Heart left ventricle (tissue), 16 donors: ENCODE measurements around the gene MYMK. TPM values are rescaled to one million over a fixed set of nuclear protein-coding genes. Genes with fewer than 3 reads are reported as not detected.

Experiments used
- ATAC-seq, 4 donors: fragments of 200-7000 bp; cut with Tn5 transposase; one replicate each; pipeline ENCODE4 v1.9.1; 2020 to 2022; ENCODE audit warnings: moderate library complexity in 4 of 4, mild to moderate bottlenecking in 3 of 4, moderate number of reproducible peaks in 1 of 4
- DNase-seq, 5 donors: peaks; one replicate each; pipeline ENCODE4 v3.0.0-alpha.2; 2020
- H3K27ac ChIP-seq, 12 donors: fragments of 200-600 bp; sonication (generic) in 4 of 12; one replicate each; pipeline versions ENCODE4 v1.5.0 to v1.8.0; 2016 to 2022; ENCODE audit warnings: mild to moderate bottlenecking in 2 of 12
- H3K27me3 ChIP-seq, 9 donors: fragments of 200-600 bp; sonication (generic) in 2 of 9; one replicate each; pipeline versions ENCODE4 v1.5.1 to v1.8.0; 2016 to 2022; ENCODE audit warnings: mild to moderate bottlenecking in 3 of 9
- H3K36me3 ChIP-seq, 9 donors: fragments of 200-600 bp; sonication (generic) in 2 of 9; one replicate each; pipeline versions ENCODE4 v1.5.0 to v1.8.0; 2018 to 2022; ENCODE audit warnings: mild to moderate bottlenecking in 2 of 9
- H3K4me1 ChIP-seq, 12 donors: fragments of 200-600 bp; sonication (generic) in 4 of 12; one replicate each; pipeline versions ENCODE4 v1.5.0 to v1.8.0; 2016 to 2022; ENCODE audit warnings: mild to moderate bottlenecking in 3 of 12
- H3K4me3 ChIP-seq, 12 donors: fragments of 200-600 bp; sonication (generic) in 4 of 12; one replicate each; pipeline versions ENCODE4 v1.5.0 to v1.8.0; 2017 to 2022; ENCODE audit warnings: mild to moderate bottlenecking in 9 of 12, moderate library complexity in 4 of 12
- H3K9me3 ChIP-seq, 12 donors: fragments of 200-600 bp; sonication (generic) in 4 of 12; one replicate each; pipeline versions ENCODE4 v1.5.0 to v1.8.0; 2016 to 2022; ENCODE audit warnings: mild to moderate bottlenecking in 1 of 12
- POLR2A ChIP-seq, 2 donors: fragments of 450-650 bp; IDR thresholded peaks; one replicate each; pipeline ENCODE4 v1.6.1; 2017; ENCODE audit warnings: antibody characterized with exemption in 2 of 2, mild to moderate bottlenecking in 2 of 2, moderate library complexity in 2 of 2
- whole genome bisulfite sequencing, 4 donors: extraction: QIAGEN DNeasy Blood & Tissue Kit in 2 of 4; methylation state at CpG; one replicate each; pipeline versions ENCODE4 v1.1.5 to v1.1.7; 2013 to 2018; 5-methylcytosine and 5-hydroxymethylcytosine counted together
- intact Hi-C, 10 donors: fragments of 100-400 bp; cut with DNase I; formaldehyde crosslinking; loops; one replicate each; pipeline versions ENCODE4 v1.11.1 to v1.14.2; 2022
- polyA plus RNA-seq, 2 donors: library from polyadenylated mRNA; stranded (reverse); fragments of 200-250 nt; gene quantifications; one replicate each; pipeline ENCODE4 v1.2.3, GENCODE V29; 2013
- total RNA-seq, 9 donors: library from RNA; depleted of rRNA in 2 of 9; stranded (reverse); fragments of >200 nt in 2 of 9; fragmentation: NEBNext Ultra II Directional in 3 of 9; extraction: Animal tissue kit (Norgen Biotek cat#: 25700) in 3 of 9; gene quantifications; one replicate each; pipeline versions ENCODE4 v1.1.0 to v1.2.4, GENCODE V29; 2016 to 2023
- TF ChIP-seq, protein P1 (sequence below), 12 donors: fragments of 200-600 bp; sonication (generic) in 4 of 12; IDR thresholded peaks; one replicate each; pipeline versions ENCODE4 v1.5.0 to v1.8.0; 2018 to 2022; ENCODE audit warnings: antibody characterized with exemption in 12 of 12, mild to moderate bottlenecking in 5 of 12
- donor health status: ischemic (EF 13 %, LVEDD 7.1; RV severe dilation, severe dysfunction).
- donor health status: healthy with polysubstance abuse.
- donor health status: DM: no; HTN: yes; CAD: no.
- donor health status: DM: no; HTN: no; CAD: no.
- donor health status: ischemic (EF 25% LVEDD 6.9; RV normal size, moderate dysfunction).
- donor health status: ischemic (EF 25% LVEDD 5.7; RV mildly dilated, moderate dysfunction).
- donor health status: healthy.
- donor health status: DM: yes; HTN: yes; CAD: no.
- donor health status: ischemic (EF 35%, LVEDD 5.7; RV mildly dilated, moderate dysfunction).
- donor health status: nonischemic (EF 11% LVEDD 7.7; RV severe dilation, severe dysfunction).
- donor health status: DM: yes; HTN: yes; CAD: no.
- donor health status: PGD.
- donor health status: ischemic (EF 29% LVEDD 5.4; RV normal size, mild dysfunction).
- donor health status: nonischemic (EF 23%, LVEDD 6.1; RV moderate dilation, normal function).

Gene MYMK
- total and polyA plus RNA-seq, 11 donors = not detected

- ATAC-seq (no peak), DNase-seq (peak in 3 of 5 donors; percentile 18 to 69 (median 22))
- H3K36me3 ChIP-seq = no peaks in the 10 kb centered on the region
- intact Hi-C loops = loop anchor here in 7 of 10 donors (2.0 to 10.0 kb wide), 9 partner anchors 63 to 463 kb away; partner anchors contain the start of genes ADAMTS13 (in 1 of the 7), MED22 (in 1 of the 7), RPL7A (in 1 of the 7) and SURF1 (in 1 of the 7)
- peaks cover 0 to 4% (median 0%) of the 10 kb centered on the region in 9 donors for H3K27me3 ChIP-seq
- H3K4me1 ChIP-seq = peaks cover 0 to 14% (median 2%) of the 10 kb centered on the region in 12 donors
- TF ChIP-seq, protein P1, sequence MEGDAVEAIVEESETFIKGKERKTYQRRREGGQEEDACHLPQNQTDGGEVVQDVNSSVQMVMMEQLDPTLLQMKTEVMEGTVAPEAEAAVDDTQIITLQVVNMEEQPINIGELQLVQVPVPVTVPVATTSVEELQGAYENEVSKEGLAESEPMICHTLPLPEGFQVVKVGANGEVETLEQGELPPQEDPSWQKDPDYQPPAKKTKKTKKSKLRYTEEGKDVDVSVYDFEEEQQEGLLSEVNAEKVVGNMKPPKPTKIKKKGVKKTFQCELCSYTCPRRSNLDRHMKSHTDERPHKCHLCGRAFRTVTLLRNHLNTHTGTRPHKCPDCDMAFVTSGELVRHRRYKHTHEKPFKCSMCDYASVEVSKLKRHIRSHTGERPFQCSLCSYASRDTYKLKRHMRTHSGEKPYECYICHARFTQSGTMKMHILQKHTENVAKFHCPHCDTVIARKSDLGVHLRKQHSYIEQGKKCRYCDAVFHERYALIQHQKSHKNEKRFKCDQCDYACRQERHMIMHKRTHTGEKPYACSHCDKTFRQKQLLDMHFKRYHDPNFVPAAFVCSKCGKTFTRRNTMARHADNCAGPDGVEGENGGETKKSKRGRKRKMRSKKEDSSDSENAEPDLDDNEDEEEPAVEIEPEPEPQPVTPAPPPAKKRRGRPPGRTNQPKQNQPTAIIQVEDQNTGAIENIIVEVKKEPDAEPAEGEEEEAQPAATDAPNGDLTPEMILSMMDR (IDR thresholded peaks at IDR 0.05) = no peak
- no peak for TF ChIP-seq POLR2A (IDR thresholded peaks at IDR 0.05)
- H3K27ac ChIP-seq = no peak overlapping the region
- WGBS, 4 donors = 69 to 72% (median 71%) methylated on average over 17 to 22 of the region's 22 CpGs
- no peak overlapping the region for H3K4me3 ChIP-seq
- H3K9me3 ChIP-seq = no peaks in the 10 kb centered on the region
Observed at GRCh38 chr9:133484671-133485437, 39.9 kb downstream of the MYMK start.

DNA sequence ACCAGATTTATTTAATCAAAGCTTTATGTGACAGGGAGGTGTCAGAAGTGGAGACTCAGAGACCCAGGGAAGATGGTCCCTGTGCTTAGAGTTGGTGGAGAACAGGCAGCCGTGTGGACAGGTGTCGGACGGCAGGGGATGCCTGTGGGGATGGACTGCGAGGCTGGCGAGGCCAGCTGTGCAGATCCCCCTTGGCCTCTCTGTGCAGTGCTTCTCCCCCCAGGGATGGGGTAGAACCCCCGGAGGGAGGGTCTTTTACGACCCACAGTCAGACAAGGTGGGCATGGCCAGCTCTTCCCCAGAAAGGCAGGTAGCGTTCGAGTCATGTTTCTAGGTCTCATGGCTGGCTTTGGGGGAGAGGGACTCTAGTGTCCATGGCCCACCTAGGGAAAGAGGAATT is 41.1 kb downstream of the MYMK start:
- DNase-seq (peak in 2 of 5 donors; percentile 9 to 33), ATAC-seq (no peak)
- no peaks in the 10 kb centered on the region for H3K9me3 ChIP-seq
- peaks cover 0 to 4% (median 0%) of the 10 kb centered on the region in 9 donors for H3K27me3 ChIP-seq
- H3K27ac ChIP-seq = no peak overlapping the region
- intact Hi-C loops = loop anchor here in 3 of 10 donors (2.0 to 10.0 kb wide), 3 partner anchors 77 to 295 kb away; partner anchors contain the start of genes MED22 (in 1 of the 3) and RPL7A (in 1 of the 3)
- H3K36me3 ChIP-seq = no peaks in the 10 kb centered on the region
- TF ChIP-seq POLR2A (IDR thresholded peaks at IDR 0.05) = no peak
- TF ChIP-seq, protein P1 (IDR thresholded peaks at IDR 0.05) = no peak
- WGBS, 4 donors = 83 to 88% (median 87%) methylated on average over 9 of the region's 9 CpGs
- peaks cover 0 to 24% (median 12%) of the 10 kb centered on the region in 12 donors for H3K4me1 ChIP-seq
- no peak overlapping the region for H3K4me3 ChIP-seq

DNA sequence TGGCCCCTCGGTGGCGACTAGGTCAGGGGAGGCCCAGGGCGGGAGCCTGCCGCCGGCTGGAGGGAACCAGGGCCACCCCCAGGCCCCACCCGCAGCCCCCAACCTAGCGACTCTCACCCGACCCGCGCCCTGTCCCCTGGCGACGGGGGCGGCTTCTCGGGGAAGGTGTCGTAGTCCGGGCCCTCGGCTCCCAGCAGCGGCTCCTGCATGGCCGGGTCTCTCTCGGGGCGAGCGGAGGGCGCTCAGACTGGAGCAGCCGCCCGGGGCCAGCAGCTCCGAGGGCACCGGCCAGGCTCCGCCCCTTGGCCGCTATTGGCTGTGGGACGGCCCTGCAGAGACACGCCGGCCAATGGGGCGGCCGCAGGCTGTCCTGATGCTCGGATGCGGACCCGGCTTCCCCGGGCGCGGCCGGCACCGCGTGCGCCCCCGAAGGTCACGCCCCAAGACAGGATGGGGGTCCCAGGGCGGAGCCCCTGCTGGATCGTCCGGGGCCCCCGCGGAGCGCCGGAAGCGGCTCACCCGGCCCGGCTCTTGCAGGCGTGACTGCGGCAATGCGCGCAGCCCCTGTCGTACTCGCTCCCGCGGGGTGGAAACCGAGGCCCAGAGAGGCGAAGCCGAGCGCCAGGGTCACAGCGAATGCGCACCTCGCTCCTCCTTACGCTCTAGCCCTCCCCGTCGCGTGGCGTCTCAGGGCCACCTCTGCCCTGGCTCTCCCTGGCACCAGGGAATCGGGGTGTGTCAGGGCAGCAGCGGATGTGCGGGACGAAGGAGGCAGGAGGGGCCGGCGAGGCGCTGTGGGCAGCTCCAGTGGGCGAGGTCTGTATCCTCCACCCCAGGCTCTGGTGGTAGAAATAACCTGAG is 45.7 kb downstream of the MYMK start, which contains the start of gene SLC2A6:
Gene SLC2A6, minus strand, starts transcription at position 249 of the 861 bp plus-strand sequence. Its CDS starts 40 bp downstream, at position 209.
- WGBS, 4 donors = 1% methylated on average over 31 to 84 of the region's 84 CpGs
- Histone ChIP-seq H3K9me3 (no peaks in the 10 kb centered on the region), H3K27me3 (no peaks in the 10 kb centered on the region), H3K27ac (peak within 1 kb of the TSS in 11 of 12 donors; percentile 52 to 87 (median 83)), H3K4me3 (peak within 1 kb of the TSS; percentile 28 to 84 (median 64)), H3K36me3 (peaks cover 0 to 20% (median 3%) of the 10 kb centered on the region in 9 donors), H3K4me1 (peaks cover 0 to 53% (median 17%) of the 10 kb centered on the region in 12 donors)
- peak; percentile 88 to 93 (median 92) for DNase-seq
- peak; percentile 91 to 99 (median 98) for ATAC-seq
- TF ChIP-seq, protein P1 (IDR thresholded peaks at IDR 0.05) = no peak
- TF ChIP-seq POLR2A (IDR thresholded peaks at IDR 0.05) = peak in 1 of 2 donors; percentile 79
- intact Hi-C loops = loop anchor here in 3 of 10 donors (2.0 kb wide), 3 partner anchors 18 to 72 kb away; partner anchors contain the start of gene CACFD1 (in 1 of the 3)
